Omental fat pad (tissue), 4 donors: Measurements from ENCODE around the gene SUSD1. TPM values are rescaled to one million over a fixed set of nuclear protein-coding genes. Genes with fewer than 3 reads are reported as not detected.

Experiments
- ATAC-seq: fragments of 150-250 bp; one replicate; pipeline ENCODE4 v1.9.1; 2016; ENCODE audit warnings: mild to moderate bottlenecking, moderate library complexity; ENCODE audit not compliant: low FRiP score
- DNase-seq: peaks from one replicate; pipeline ENCODE4 v3.0.0-alpha.2; 2019; ENCODE audit warnings: low spot score
- total RNA-seq, 4 donors: library from RNA; depleted of rRNA; stranded (reverse); fragments of >200 nt; gene quantifications; one replicate each; pipeline ENCODE4 v1.1.0, GENCODE V29; 2016
- TF ChIP-seq, protein P1 (sequence below), 3 donors: fragments of 450-650 bp; IDR thresholded peaks; one replicate each; pipeline ENCODE4 v1.5.1; 2016 to 2017; ENCODE audit warnings: antibody characterized with exemption in 3 of 3, mild to moderate bottlenecking in 3 of 3, moderate library complexity in 2 of 3

Gene SUSD1
- total RNA-seq, 4 donors from 2014 or later, result 12.0 to 23.2 (median 15.4) TPM

DNA sequence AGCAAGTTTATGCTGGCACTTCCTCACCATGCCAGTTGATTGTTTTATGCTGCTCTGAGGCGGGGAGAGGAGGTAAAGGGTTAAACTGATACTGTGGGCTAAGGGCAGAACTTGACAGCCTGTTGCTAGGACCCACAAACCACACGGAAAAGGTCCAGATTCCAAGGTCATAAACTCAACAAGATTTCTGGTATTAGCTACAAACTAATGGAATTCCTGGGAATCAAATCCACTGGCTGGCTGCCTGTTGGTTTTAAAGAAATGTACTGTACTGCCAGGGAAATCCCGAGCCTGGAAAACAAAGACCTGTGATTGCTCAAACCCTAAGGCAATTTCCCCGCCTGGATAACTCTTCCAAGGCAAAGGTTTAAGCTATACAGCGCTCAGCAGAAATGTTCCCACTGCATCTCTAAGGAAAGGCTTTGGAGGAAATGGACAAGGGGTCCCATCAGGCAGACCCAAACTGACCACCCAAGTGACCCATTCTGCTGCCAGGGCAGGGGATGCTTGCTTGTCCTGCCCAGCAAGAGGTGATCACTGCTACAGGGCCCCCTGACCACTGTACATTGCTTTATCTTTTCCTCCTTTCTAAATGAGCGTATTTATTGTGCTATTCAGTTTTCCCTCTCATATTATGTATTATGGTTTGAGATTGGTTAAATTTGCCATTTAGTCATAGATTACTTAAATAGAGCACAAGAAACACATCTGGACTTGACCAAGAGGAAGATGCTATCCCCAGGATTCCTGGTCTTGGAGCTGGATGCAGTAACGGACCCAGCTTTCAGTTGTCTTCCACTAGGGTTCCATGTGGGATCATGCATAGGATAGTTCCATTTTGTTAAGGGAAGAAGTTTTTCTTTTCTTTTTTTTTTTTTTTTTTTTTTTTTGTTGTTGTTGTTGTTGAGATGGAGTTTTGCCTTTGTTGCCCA lies 124.3 kb downstream of the SUSD1 start:
- TF ChIP-seq, protein P1, sequence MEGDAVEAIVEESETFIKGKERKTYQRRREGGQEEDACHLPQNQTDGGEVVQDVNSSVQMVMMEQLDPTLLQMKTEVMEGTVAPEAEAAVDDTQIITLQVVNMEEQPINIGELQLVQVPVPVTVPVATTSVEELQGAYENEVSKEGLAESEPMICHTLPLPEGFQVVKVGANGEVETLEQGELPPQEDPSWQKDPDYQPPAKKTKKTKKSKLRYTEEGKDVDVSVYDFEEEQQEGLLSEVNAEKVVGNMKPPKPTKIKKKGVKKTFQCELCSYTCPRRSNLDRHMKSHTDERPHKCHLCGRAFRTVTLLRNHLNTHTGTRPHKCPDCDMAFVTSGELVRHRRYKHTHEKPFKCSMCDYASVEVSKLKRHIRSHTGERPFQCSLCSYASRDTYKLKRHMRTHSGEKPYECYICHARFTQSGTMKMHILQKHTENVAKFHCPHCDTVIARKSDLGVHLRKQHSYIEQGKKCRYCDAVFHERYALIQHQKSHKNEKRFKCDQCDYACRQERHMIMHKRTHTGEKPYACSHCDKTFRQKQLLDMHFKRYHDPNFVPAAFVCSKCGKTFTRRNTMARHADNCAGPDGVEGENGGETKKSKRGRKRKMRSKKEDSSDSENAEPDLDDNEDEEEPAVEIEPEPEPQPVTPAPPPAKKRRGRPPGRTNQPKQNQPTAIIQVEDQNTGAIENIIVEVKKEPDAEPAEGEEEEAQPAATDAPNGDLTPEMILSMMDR (IDR thresholded peaks at IDR 0.05), result no peak
- DNase-seq (no peak), ATAC-seq (peak; percentile 72)

DNA sequence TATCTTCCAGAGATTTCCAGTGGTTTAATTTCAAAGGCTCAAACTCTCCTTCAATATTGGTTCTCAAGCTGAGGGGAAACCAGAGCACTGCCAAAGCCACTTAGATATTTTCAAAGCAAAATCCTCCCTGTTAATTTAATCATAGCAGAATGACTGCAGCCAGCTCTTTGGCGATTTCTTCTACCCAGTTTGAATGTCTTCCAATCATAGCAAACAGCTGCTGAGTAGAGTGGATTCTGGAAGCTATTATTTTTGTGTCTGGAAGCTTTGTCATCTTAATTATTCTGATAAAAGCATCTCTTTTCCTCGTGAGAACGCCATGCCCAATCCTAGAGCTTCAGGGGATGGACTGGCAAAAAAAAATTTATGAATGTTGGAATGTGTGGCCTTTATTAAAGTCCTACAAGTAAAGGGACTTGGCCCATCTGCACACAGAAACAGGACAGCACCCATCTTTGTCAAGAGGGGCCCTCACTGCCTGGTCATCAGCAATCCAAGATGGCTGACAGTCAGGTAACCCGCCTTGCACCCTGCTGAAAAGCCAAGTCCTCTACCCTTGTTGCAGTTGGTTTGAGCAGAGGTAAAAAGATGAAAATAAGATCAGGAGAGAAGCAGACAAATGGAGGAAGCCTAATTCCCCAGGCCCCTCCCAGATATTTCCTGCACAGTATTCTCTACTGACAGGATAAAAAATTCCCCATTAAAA lies 125.1 kb downstream of the SUSD1 start:
- ATAC-seq, result no peak
- TF ChIP-seq, protein P1 (IDR thresholded peaks at IDR 0.05), result no peak
- no peak for DNase-seq

DNA sequence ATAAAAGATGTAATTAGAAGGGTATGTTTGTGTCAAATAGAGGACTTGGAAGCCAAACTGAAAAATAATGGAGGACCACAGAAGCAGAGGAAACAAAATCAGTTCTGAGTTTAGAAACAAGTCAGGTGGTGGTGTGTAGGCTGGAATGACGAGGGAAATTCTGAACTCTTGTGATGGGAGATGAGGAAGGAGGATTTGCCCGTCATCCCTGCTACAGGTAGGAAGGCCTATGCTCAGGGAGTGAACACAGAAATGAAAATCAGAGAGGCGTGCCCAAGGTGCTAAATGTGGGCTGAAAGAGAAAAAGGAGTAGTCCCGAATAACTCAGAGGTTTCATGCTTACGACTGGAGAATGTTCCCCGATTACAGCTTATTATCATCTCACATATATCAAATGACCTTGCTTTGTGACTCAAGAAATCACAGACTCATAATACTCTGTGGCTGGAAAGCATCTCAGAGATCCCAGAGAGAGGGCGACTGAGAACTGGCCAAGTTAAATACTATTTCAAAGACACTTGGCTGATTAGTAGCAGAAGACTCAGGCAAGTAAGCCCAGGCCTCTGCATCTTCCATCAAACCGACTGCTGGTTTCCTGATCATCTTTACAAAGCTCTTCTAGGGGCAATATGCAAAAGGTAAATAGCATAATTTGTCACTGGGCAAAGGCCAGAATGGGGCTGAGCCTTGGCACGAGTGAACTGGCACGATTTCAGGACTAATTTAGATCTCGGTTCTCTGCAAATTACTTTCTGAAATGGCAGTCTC lies 126.0 kb downstream of the SUSD1 start:
- TF ChIP-seq, protein P1 (IDR thresholded peaks at IDR 0.05), result no peak
- DNase-seq, result no peak
- ATAC-seq, result peak; percentile 63

DNA sequence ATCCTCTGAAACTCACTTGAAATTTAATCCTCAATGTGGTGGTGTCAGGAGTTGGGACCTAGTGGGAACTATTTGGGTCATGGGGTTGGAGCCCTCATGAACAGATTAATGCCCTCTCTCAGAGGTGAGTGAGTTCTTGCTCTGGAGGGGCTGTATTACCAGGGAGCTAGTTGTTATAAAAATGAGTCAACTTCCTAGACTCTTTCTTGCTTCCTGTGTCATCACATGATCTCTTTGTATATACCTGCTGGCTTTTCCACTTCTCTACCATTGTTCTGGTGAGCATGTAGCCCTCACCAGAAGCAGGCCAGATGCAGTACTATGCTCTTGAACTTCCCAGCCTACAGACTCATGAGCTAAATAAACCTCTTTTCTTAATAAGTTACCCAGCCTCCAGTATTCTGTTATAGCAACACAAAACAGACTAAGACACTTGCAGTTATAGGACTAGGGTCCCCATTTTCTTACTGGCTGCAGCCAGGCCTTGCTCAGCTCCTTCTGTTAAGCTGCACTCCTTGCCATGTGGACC lies 127.5 kb downstream of the SUSD1 start:
- DNase-seq (no peak), ATAC-seq (no peak)
- TF ChIP-seq, protein P1 (IDR thresholded peaks at IDR 0.05), result no peak

DNA sequence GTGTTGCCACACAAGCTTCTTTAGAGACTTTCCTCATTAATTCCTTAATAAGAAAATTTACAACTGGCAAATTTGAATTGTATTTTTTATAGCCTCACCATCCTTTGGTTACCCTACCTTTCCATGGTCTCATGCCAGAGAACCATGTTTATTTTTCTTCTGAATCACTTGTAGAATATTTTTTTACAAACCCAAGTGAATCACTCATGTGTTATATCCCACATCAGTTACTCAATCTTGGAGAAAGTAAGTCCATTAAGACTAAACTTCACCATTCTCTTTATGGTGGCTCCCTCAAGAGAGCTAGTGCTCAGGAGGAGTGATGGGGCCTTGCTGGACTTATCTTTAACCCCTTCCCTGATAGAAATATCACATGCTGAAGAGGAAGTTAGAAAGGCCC lies 128.9 kb downstream of the SUSD1 start:
- no peak for ATAC-seq
- TF ChIP-seq, protein P1 (IDR thresholded peaks at IDR 0.05), result no peak
- DNase-seq, result no peak

DNA sequence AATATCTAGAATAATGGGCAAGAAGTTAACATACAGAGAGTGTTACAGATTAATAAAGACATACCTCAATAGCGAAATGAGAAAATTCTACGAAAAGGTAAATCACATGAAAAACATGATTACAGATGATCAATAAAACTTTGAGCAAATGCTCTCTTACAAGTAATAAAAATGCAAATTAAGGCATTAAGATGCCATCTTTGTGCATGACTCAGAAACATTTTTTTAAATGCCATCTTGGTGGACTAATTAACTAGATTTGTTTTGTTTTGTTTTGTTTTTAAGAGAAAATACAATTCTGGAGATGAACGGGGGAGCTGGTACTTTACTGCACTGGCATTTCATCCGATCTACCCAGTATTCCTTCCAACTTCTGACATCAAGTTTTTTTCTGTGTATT lies 130.2 kb downstream of the SUSD1 start:
- TF ChIP-seq, protein P1 (IDR thresholded peaks at IDR 0.05), result no peak
- DNase-seq (no peak), ATAC-seq (no peak)
